ENCODE results near the gene FBXO30. TPM values are rescaled to one million over a fixed set of nuclear protein-coding genes. Genes with fewer than 3 reads are reported as not detected.

FBXO30 gene
- total RNA-seq, 4 donors from 2014 or later = 7.2 to 12.6 (median 10.4) TPM

- no peak for ATAC-seq (ENCODE audit: low FRiP score)
- no peak for TF ChIP-seq CTCF (IDR thresholded peaks at IDR 0.05)
- DNase-seq (ENCODE audit: low spot score) = no peak
Measured at GRCh38 chr6:145836772-145837171, 22.2 kb upstream of the FBXO30 start.

GRCh38 chr6:145836170-145836569 lies 21.6 kb upstream of the FBXO30 start:
- ATAC-seq (ENCODE audit: low FRiP score) (no peak), DNase-seq (ENCODE audit: low spot score) (no peak)
- TF ChIP-seq CTCF (IDR thresholded peaks at IDR 0.05) = no peak

DNA sequence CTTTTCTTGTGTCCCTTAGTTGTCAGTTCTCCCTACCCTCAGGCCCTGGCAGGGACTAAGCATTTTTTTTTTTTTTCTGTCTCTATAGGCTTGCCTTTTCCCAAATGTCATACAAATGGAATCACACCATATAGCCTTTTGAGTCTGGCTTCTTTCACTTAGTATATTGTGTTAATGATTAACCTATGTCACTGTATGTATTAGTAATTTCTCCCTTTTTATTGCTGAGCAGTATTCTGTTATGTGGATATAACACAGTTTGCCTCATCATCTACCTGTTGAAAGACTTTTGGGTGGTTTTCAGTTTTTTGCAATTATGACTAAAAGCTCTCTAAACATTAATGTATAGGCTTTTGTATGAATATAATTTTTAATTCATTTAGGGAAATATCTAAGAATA lies 16.0 kb upstream of the FBXO30 start:
- ATAC-seq (ENCODE audit: low FRiP score) (no peak), DNase-seq (ENCODE audit: low spot score) (no peak)
- no peak for TF ChIP-seq CTCF (IDR thresholded peaks at IDR 0.05)

DNA sequence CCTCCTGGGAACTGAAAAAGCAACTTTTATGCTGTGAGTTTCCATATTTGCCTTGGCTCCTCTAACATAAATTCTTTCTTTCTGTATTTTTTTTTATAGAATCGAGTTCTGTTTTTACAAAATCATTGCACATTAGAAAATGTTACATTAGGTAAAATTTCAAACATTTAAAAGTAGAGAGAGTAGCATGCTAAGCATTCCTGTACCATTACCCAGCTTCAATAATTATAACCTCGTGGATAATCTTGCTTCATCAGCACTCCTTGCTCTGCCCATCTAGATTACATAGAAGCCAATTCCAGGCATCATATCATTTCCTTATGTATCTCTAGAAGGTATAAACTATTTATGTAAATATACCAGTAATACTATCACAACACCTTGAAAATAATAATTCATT lies 15.4 kb upstream of the FBXO30 start:
- TF ChIP-seq CTCF (IDR thresholded peaks at IDR 0.05) = no peak
- ATAC-seq (ENCODE audit: low FRiP score) (no peak), DNase-seq (ENCODE audit: low spot score) (no peak)

GRCh38 chr6:145829102-145829501 lies 14.5 kb upstream of the FBXO30 start:
- no peak for ATAC-seq (ENCODE audit: low FRiP score)
- no peak for DNase-seq (ENCODE audit: low spot score)
- TF ChIP-seq CTCF (IDR thresholded peaks at IDR 0.05) = no peak

DNA sequence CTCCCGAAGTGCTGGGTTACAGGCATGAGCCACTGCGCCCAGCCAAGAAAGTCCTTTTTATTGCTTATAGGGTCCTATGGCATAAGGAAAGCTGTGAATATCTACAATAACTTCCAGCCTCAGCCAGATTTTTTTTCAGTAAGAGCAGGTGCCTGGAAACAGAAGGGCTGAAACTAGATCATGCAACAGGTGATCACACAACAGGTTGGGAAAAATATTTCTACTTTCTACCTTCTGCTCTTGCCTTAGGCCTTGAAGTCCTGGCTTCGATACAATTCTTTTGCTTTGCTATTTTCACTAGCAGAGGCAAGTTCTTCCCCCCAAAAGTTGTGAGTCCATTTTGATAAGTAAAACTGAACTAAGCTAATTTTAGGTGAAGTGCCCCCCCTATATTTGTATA lies 9.7 kb upstream of the FBXO30 start:
- no peak for DNase-seq (ENCODE audit: low spot score)
- ATAC-seq (ENCODE audit: low FRiP score) = no peak
- no peak for TF ChIP-seq CTCF (IDR thresholded peaks at IDR 0.05)

DNA sequence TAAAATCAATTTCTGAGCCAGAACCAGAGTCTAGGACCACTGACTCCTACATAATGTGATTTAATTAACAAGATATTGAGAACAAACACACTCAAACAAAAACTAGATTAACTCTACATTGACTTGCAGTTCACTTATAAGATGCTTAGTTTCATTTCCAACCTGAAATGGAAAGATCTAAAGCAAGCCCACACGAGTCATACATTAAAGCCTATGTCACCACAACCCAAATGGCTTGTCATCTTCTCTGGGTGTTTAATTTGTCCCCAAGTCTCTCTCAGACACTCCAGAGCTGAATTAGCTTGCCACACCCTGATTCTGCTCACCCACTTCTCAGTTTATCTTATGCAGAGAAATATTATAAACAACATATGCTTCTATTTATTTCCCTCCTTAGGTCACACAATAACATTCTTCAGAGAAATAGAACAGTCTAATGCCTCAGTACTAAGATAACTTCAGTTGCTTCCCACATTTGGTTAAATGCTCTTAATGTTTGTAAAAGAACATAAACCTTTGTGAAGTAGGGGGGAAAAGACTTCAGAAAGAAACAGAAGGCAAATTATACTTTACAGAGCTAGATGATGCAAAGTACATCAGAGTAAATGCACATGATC lies 8.8 kb upstream of the FBXO30 start:
- TF ChIP-seq CTCF (IDR thresholded peaks at IDR 0.05) = no peak
- no peak for ATAC-seq (ENCODE audit: low FRiP score)
- DNase-seq (ENCODE audit: low spot score) = no peak

Measured in omental fat pad (tissue), 4 donors.